GM12892 (cell line): ENCODE results near the gene TUG1.

Source experiments
- POLR2A ChIP-seq: IDR thresholded peaks from 2 replicates; pipeline ENCODE4 v1.6.1; 2011; ENCODE audit warnings: low read depth, low read length, control low read depth
- TAF1 ChIP-seq: IDR thresholded peaks from 2 replicates; pipeline ENCODE4 v1.6.1; 2011; ENCODE audit warnings: low read depth, mild to moderate bottlenecking, control low read depth, low read length, borderline replicate concordance

- TF ChIP-seq TAF1 (no peak), POLR2A (no peak)
Measured at GRCh38 chr22:30989474-30989873, 20.4 kb downstream of the TUG1 start.
